Activated CD4-positive, alpha-beta T cell treated with anti-CD3 and anti-CD28 coated beads, Interleukin-2, amount 50 U/mL, for 24 hours (primary cell): Measurements from ENCODE around the gene HEATR3.
A peak's percentile ranks its signal among the peaks of the same experiment; 100 is the strongest.
"Not testable (repeated sequence)": the region's sequence is repeated elsewhere in the genome, so short reads cannot be mapped to it uniquely, and the experiment has no call there.

Experiments used
- DNase-seq, 2 donors: peaks; one replicate each; pipeline ENCODE4 v3.0.0-alpha.2; 2020; ENCODE audit warnings: low read depth in 1 of 2, low spot score in 1 of 2

Gene HEATR3

DNA sequence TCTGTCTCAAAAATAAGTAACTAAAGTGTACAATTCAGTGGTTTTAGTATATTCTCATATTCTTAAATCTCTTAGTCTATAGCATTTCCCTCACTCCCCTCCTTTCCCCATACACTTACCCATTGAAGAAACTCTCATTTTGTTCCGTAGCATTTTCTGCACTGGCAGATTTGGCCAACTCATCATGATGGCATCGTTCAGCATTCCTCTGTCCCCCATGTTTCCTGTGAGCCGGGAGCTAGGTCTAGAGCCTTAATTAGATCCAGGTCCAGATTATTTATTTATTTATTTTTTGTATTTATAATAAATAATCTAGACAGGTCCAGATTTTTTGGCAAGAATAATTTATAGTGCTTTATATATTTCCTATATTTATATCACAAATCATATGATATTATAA is 31.0 kb downstream of the HEATR3 start:
- no peak for DNase-seq

DNA sequence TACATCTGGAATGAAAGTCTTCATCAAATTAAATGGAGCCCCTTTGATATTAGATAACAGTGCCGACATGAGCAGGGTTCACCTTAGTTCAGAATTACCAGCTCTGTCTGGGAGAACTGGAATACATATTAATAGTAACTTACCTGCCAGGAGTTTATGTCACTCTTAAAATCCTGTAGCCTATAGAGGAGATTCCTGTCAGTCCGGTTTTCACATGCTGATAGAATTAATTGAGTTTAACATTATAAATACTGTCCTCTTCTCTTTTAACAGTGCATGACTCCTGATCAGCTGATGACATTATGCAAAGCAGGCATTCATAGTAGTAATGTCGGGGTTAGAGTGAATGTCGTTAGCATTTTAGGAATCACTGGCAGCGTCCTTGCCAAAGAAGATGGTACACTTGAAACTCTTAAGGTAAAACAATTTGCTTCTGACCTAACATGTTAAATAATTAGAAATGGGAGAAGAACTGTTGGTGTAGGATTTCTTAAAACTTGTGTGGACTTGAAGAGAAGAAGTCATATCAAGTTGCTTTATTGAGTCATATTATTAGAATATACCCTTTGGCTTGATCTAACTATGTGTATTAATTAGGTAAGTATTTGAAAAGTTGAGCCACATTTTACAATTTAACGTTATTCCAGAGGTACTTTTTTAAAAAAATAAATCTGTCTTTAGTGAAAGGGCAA is 34.3 kb downstream of the HEATR3 start:
- DNase-seq: no peak

DNA sequence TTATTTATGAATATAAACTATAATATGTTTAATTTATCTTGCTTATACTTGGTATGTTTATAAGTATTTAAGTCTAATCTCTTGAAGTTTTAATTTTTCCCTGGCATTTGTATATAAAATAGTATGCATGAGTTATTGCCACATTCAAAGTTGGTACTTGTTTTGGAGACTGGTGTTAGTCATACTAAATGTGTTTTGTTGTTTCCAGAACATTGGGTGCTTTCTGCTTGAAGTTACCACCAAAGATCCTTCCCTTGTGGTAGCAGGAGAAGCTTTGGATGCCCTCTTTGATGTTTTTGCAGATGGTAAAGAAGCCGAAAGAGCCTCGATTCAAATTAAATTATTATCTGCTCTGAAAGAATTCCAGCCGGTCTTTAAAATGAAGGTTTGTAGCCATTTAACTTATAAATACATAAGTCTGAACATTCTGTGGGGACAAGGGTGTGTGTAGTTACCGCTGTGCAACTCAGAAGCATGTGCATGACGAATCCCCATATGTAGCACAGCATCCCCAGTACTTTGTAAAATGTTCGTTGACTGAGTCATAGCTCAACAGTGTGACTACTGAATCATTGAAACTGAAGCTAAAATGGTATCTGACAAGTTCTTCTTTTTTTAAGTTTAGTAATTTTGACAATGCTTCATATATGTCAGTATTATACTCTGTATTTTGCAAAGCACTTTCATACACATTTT is 36.4 kb downstream of the HEATR3 start:
- no peak for DNase-seq

DNA sequence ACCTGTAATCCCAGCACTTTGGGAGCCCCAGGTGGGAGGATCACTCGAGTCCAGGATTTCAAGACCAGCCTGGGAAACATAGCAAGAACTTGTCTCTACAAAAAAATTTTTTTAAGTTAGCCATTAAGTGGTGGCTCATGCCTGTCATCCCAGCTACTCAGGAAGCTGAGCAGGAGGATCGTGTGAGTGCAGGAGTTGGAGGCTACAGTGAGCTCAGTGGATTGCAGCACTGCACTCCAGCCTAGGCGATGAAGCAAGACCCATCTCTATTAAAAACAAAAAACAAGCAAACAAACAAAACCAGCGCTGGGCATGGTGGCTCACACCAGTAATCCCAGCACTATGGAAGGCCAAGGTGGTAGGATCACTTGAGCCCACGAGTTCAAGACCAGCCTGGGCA is 38.0 kb downstream of the HEATR3 start:
- DNase-seq: no peak

DNA sequence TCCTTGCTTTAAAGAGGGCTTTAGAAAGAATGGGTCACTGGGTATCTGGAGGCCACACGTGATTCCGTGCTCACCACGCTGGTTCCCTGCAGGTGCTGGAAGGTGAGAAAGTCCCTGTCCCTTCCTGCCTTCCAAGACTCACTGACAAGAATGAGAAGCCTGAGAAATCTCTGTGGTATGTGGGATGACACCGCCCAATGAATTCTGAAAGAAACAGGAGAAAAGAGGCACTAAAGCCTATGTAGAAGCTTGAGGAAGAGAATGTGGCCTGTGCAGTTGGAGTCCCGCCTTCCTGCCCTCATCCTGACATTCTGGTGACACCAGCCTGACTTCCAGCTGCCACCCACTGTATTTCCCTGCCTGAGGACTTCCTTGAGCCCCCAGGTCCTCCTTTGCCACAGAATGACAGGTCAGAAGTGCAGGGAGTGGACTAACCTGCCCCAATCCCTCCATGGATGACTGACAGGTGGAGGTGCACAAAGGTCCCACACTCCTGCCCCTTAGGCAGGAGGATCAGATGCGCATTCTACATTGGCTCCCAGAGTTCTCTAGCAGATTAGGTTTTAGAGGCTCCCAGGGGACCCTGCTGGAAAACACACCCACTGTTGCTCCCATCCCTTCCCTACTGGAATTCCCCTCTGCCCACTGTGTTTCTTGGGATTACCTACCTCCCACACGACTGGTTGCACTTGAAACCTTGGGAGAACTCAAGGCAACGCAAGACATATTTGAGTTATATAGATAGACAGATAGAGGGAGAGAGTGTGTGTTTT is 48.8 kb downstream of the HEATR3 start:
- no peak for DNase-seq

DNA sequence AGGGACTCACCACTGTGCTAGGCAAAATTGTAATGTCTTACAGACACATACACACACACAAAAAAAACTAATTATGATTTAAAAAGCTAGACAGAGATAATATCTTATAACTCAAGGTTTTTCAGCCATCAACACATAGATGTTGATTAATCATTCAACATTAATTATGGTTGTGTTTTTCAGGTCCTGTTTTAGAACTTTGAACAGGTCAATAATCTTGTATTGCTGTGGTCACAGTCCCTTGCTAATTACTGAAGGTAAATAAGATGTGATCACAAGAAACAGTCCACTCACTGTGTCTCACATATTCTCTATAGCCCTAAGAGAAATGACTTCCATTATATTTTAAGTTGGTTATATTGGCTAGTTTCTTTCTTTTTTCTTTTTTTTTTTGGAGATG is 54.9 kb downstream of the HEATR3 start:
- DNase-seq: no peak

DNA sequence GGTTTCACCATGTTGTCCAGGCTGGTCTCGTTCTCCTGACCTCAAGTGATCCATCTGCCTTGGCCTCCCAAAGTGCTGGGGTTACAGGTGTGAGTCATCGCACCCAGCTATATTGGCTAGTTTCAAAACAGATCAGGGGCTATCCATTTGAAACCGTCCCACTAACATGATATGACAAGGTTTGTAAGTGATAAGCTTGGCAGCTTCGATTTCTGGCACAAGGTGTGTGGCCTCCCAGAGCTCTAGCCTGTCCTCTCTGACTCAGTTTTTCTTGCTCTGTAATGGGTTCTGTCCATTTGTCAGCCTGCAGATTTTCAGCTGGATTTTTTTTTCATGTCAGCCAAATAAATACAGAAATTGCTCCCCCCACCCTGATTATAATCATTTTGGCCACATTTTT is 55.5 kb downstream of the HEATR3 start:
- no peak for DNase-seq

DNA sequence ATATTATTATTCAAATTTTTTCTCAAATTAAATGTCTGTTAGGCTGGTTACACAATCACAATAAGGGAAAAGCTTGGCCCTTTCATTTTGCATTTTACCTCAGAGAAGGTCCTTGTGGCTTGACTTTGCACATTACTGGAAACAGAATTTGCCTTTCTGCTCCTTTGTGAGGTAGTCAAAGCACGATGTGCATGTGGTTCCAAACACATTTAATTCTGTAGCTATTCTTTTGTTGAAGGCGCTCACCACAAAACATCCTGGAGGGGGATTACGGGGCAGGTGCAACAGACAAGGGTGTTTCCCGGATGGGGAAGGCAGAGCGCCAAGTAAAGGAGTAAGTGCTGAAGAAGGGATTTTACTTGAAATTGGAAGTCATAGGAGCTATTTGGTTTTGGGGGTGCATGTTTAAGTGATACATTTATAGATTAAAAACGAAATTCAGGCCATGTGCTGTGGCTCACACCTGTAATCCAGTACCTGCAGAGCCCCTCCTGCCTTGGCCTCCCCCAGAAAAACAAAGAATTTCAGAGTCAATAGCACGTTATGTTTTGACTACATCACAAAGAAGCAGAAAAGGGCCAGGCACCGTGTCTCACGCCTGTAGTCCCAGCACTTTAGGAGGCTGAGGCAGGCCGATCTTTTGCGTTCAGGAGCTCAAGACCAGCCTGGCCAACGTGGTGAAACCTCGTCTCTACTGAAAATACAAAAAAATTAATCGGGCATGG is 56.1 kb downstream of the HEATR3 start:
- peak in 1 of 2 donors; percentile 7 for DNase-seq

DNA sequence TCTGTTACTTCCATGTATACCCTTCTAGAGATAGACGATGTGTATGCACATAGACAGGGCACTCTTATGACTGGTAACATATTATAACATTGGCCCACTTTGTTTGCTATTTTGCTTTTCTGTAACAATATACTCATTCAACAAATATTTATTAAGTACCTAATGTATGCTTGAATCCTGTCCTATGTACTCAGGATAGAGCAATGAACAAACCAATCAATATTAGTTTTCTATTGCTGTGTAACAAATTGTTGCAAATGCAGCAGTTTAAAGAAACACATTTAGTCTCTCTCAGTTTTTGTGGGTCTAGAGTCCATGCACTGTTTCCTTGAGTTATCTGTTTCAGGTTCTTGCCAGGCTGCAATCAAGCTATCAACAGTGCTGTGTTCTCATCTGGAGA is 57.6 kb downstream of the HEATR3 start:
- DNase-seq: no peak

DNA sequence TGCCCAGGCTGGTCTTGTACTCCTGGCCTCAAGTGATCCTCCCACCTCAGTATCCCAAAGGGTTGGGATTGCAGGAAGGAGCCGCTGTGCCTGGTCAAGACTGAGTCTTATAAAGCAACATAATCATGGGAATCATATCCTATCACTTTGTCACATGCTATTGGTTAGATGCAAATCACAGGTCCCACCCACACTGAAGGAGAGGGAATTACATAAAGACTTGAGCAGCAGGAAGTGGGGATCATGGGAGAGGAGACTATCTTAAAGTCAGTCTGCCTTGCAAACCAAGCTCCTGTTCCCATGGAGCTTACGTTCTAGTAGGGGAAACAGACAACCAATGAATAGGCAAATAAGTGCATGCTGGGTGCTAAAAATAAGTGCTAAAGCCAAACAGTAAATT is 59.0 kb downstream of the HEATR3 start:
- no peak for DNase-seq

DNA sequence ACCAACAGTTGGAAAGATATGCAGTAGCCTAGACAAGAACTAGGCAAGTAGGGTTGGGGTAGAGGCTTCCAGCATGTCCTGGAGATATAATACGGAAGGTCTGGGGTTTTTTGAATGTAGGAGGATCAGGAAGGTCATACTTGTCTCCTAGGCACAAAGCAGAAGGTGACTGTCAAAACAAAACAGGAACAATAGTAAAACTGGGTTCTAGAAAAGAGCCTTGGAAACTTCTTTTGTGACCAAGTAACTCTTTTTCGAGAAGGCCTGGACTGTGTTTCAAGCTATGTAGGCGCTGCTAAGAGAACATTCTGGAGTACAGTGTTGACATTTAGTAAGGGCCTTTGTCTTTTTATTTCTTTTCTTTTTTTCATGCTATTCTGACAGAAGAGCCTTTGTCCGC is 60.4 kb downstream of the HEATR3 start:
- DNase-seq: no peak

DNA sequence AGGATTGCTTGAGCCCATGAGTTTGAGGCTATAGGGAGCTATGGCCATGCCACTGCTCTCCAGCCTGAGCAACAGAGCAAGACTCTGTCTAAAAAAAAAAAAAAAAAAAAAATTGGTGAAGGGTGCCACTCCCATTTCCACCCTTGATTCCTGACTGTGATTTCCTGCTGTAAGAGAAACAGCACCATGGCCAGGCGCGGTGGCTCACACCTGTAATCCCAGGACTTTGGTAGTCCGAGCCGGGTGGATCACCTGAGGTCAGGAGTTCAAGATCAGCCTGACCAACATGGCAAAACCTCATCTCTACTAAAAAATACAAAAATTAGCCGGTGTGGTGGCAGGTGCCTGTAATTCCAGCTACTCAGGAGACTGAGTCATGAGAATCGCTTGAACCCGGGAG is 66.8 kb downstream of the HEATR3 start:
- not testable (repeated sequence) for DNase-seq

DNA sequence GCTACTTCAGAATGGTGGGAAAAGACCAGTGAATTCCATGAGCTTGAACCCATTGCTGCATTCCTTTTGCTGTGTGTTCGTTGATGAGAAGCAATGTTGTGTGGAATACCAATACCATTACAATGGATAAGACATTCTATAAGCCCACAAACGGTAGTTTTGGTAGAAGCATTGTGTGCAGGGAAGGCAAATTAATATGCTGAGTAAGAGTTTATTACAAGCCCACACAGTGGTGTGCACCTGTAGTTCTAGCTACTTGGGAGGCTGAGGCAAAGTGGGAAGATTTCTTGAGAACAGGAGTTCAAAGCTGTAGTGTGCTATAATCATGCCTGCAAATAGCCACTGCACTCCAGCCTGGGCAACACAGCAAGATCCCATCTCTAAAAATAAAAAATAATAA is 67.4 kb downstream of the HEATR3 start:
- no peak for DNase-seq

DNA sequence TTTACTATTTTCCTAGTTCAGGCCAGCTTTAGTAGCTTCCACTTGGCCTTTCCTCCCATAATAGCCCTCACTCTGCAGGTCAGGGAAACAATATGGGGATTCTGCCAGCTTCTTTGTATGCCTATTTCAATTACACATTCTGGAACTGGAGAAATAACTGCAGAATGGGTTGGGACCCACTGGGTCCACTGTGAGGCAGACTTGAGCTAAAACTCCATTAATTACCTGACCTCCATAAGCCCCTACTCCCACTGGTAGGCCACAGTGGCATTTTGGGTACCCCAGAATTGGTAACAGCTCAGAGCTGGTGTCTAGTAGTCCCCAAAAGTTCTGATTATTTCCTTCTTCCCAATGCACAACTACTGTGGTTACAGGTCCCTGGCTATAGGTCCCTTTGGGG is 70.6 kb downstream of the HEATR3 start:
- DNase-seq: no peak

DNA sequence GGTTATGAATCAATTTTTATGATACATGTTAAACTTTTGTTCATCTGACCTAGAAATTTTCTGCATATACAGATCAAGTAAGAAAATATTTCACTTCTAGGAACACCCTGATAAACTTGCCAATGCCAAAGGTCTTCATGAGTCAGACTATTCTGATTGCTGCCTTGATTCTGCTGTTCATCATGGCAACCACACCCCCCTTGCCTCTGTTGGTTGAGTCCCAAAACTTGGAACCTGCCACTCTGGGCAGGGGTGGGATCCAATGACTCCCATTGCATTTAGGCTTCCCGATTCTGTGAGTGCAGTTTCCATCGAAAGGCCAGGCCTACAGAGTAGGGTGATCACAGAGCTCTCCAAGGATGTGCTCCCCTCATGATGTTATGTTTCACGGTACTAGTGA is 71.5 kb downstream of the HEATR3 start:
- no peak for DNase-seq

DNA sequence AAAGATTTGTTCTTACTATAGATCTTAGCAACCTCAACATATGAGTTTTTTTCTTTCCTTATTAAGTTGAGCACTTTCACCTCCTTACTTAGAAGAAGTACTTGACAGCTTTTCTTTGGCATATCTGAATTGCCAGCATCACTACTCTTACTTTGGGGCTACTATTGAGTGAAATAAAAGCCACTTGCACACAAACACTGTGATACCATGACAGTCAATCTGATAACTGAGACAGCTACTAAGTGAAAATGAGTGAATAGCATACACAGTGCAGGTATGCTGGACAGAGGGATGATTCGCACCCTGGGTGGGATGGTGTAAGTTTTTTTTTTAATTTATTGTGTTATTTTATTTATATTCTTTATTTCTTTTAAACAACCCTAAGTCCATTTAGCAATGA is 73.8 kb downstream of the HEATR3 start:
- DNase-seq: no peak

DNA sequence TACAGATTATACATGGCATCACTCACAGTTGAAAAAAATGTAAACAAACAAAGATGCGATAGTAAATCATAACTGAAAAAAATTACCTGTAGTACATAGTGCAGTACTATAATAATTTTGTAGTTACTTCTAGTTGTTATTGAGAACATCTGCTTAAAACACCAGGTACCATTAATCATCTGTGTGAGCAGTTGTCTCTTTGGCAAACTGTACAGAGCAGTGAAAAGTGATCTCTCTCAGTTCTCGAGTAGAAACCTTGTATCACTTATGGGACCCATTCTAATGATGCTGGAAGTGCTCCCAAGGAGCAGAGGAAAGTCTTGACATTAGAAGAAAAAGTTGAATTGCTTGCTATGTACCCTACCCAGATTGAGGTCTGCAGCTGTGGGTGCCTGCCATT is 78.4 kb downstream of the HEATR3 start:
- no peak for DNase-seq

DNA sequence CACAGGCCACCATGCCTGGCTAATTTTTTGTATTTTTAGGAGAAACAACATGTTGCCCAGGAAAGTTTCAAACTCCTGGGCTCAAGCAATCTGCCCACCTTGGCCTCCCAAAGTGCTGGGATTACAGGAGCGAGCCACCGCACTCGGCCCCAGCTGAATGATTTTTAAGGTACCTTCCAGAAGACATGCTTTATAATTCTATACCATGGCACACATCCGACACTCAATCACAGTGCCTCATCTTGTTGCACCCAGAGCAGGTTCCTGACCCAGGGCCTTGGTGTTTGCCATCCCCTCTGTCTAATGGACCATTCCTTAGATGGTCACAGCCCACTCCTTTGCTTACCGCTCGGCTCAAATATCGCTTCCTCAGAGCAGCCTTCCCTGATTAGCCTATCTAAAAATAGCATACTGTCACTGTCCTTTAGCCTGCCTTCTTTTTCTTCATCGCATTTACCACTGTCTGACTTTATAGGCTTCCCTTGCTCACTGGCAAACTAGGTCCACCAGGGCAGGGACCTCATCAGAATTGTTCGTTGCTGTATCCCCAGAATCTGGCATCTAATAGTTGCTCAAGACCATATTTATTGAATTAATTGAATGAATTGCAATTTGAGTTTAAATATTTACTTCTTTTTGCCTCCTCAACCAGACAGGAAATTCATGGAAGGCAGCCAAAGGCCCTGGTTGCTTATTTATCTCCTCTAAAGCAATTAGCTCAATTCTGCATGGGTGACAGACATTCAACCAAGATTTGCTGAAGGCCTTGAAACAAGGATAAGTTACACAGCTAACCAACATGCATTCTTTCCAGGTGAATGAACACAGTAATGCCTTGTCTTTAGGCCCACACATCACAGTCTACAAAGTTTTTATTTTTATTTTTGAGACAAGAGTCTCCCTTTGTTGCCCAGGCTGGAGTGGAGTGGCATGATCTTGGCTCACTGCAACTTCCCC is 81.0 kb downstream of the HEATR3 start:
- DNase-seq: no peak

DNA sequence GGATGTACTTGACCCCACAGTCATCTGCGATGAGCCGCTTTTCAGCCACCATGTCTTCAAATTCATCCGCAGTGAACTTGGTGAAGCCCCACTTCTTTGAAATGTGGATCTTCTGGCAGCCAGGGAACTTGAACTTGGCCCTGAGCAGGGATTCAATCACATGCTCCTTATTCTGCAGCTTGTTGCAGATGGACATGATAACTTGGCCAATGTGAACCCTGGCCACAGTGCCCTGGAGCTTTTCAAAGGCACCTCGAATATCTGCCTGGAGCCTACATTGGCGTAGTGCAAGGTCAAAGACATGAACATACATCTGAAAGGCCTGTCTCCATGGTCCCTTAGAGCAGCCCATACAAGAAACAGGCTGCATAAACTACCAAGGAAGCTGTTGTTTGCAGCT is 85.6 kb downstream of the HEATR3 start:
- DNase-seq: no peak

DNA sequence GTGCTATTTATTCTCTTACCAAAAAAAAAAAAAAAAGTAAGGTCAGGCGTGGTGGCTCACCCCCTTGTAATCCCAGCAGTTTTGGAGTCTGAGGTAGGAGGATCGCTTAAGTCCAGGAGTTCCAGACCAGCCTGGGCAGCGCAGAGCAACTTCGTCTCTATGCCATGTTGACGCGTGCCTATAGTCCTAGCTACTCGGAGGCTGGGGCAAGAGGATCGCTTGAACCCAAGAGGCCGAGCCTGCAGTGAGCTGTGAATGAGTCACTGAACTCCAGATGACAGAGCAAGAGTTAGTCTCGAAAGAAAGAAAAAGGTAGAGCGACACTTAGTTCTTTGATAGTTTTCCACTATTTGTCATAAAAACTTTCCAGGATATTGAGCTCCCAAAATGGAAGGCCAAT is 86.0 kb downstream of the HEATR3 start:
- DNase-seq: no peak
